NT2/D1 (cell line): Measurements from ENCODE around the gene TMEM62.

Experiments
- YY1 ChIP-seq: IDR thresholded peaks from 2 replicates; pipeline ENCODE4 v1.6.1; 2011; ENCODE audit not compliant: insufficient read length, insufficient read depth
- ZNF274 ChIP-seq: IDR thresholded peaks from 2 replicates; pipeline ENCODE4 v1.6.1; 2011; ENCODE audit warnings: mild to moderate bottlenecking, low read depth, low read length

GRCh38 chr15:43095243-43095642 is 38.1 kb upstream of the TMEM62 start:
- no peak for TF ChIP-seq YY1
- no peak for TF ChIP-seq ZNF274
